Breast epithelium (tissue), 3 donors: ENCODE measurements around the gene SLC2A10.

ENCODE experiments used
- CTCF ChIP-seq, 3 donors: fragments of 450-650 bp; IDR thresholded peaks; one replicate each; pipeline ENCODE4 v1.5.1; 2016 to 2017; ENCODE audit warnings: antibody characterized with exemption in 3 of 3, mild to moderate bottlenecking in 3 of 3, moderate library complexity in 3 of 3
- POLR2A ChIP-seq: fragments of 450-650 bp; IDR thresholded peaks from one replicate; pipeline ENCODE4 v1.6.1; 2016; ENCODE audit warnings: antibody characterized with exemption, mild to moderate bottlenecking, moderate library complexity
- POLR2AphosphoS5 ChIP-seq, 3 donors: sonication (generic); formaldehyde crosslinking; IDR thresholded peaks; one replicate each; pipeline ENCODE4 v1.6.1; 2017; ENCODE audit warnings: antibody characterized with exemption in 3 of 3

GRCh38 chr20:46757754-46758678 lies 48.6 kb downstream of the SLC2A10 start:
- peak; percentile 85 to 96 (median 93) for TF ChIP-seq CTCF (IDR thresholded peaks at IDR 0.05)
- TF ChIP-seq POLR2AphosphoS5 (IDR thresholded peaks at IDR 0.05): no peak
- no peak for TF ChIP-seq POLR2A
